ENCODE data around the gene PHYKPL. TPM values are rescaled to one million over a fixed set of nuclear protein-coding genes. Genes with fewer than 3 reads are reported as not detected.

Gene PHYKPL
- total RNA-seq, 2 donors from 2014 or later = 43.4 to 135 TPM

- intact Hi-C loops (cut with DNase I) = no loop called here
- Histone ChIP-seq H3K9me3 (no peaks in the 10 kb centered on the region), H3K4me1 (replicated peaks) (peaks cover 13% of the 10 kb centered on the region), H3K36me3 (peaks cover 25 to 32% of the 10 kb centered on the region in 2 donors), H3K27me3 (replicated peaks; ENCODE audit: insufficient read depth) (no peaks in the 10 kb centered on the region), H3K4me3 (no peak overlapping the region), H3K27ac (no peak overlapping the region)
- DNase-seq (ENCODE audit: low spot score) = no peak
- 82% methylated on average over 1 of the region's 1 CpG for WGBS
- TF ChIP-seq POLR2A (IDR thresholded peaks at IDR 0.05) = no peak
- TF ChIP-seq POLR2AphosphoS5 (IDR thresholded peaks at IDR 0.05) = no peak
- TF ChIP-seq, protein P1, sequence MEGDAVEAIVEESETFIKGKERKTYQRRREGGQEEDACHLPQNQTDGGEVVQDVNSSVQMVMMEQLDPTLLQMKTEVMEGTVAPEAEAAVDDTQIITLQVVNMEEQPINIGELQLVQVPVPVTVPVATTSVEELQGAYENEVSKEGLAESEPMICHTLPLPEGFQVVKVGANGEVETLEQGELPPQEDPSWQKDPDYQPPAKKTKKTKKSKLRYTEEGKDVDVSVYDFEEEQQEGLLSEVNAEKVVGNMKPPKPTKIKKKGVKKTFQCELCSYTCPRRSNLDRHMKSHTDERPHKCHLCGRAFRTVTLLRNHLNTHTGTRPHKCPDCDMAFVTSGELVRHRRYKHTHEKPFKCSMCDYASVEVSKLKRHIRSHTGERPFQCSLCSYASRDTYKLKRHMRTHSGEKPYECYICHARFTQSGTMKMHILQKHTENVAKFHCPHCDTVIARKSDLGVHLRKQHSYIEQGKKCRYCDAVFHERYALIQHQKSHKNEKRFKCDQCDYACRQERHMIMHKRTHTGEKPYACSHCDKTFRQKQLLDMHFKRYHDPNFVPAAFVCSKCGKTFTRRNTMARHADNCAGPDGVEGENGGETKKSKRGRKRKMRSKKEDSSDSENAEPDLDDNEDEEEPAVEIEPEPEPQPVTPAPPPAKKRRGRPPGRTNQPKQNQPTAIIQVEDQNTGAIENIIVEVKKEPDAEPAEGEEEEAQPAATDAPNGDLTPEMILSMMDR (IDR thresholded peaks at IDR 0.05) = no peak
Observed at GRCh38 chr5:178207917-178208280, 24.7 kb downstream of the PHYKPL start.

- Histone ChIP-seq H3K36me3 (peaks cover 25 to 32% of the 10 kb centered on the region in 2 donors), H3K4me3 (no peak overlapping the region), H3K4me1 (replicated peaks) (peaks cover 13% of the 10 kb centered on the region), H3K27ac (peak overlapping the region; percentile 48 to 88), H3K27me3 (replicated peaks; ENCODE audit: insufficient read depth) (no peaks in the 10 kb centered on the region), H3K9me3 (no peaks in the 10 kb centered on the region)
- peak; percentile 87 for TF ChIP-seq POLR2AphosphoS5 (IDR thresholded peaks at IDR 0.05)
- TF ChIP-seq, protein P1 (IDR thresholded peaks at IDR 0.05) = no peak
- TF ChIP-seq POLR2A (IDR thresholded peaks at IDR 0.05) = no peak
- peak; percentile 81 for DNase-seq (ENCODE audit: low spot score)
- intact Hi-C loops (cut with DNase I) = no loop called here
- 69% methylated on average over 5 of the region's 5 CpGs for WGBS
Observed at GRCh38 chr5:178207183-178207916, 25.3 kb downstream of the PHYKPL start.

DNA sequence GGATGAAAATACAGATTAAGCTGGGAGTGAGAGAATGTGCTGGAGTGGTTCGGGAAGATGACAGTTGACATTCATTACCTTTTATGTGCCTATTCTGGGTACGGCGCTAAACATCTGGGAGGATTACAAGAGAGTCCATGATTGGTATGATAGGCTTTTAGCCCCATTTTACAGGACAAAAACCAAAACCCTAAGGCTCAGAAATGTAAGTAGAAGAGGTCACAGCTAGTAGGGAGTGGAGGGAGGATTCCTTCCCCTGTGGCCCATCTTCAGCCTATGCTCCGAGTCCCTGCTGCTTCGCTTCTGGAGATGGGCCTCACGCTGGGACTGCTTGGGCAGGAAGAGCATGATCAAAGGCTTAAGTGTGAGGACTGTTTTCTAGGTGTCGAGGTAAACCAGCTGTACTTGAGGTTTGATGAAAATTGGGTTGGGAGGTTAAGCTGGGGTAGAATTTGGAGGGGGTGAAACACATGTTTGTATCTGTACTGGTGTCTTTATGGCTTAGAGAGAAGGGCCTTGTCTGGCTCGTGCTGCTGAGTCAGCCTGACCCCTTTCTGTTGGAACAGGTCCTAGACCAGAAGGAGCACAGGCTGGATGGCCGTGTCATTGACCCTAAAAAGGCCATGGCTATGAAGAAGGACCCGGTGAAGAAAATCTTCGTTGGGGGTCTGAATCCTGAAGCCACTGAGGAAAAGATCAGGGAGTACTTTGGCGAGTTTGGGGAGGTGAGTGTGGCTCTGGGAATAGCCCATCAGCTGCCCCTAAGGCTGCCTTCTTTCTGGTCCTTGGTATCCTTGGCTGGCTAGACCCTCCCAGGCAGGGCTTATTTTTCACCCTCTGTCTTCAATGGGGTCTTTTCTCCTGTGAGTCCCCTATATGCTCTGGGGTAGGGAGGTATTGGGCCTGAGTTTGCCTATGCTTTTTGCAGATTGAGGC is 26.2 kb downstream of the PHYKPL start:
- peaks cover 20 to 25% of the 10 kb centered on the region in 2 donors for H3K36me3 ChIP-seq
- intact Hi-C loops (cut with DNase I) = no loop called here
- peak overlapping the region; percentile 48 to 88 for H3K27ac ChIP-seq

DNA sequence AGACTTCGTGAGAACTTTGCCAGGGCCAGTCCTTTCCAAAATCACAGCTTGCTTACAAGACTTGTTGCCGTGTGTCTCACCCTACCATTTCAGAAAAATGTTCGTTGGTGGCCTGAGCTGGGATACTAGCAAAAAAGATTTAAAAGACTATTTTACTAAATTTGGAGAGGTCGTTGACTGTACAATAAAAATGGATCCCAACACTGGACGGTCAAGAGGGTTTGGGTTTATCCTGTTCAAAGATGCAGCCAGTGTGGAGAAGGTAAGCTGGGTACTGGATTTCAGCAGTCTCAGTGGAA is 26.9 kb downstream of the PHYKPL start:
- Histone ChIP-seq H3K27me3 (replicated peaks; ENCODE audit: insufficient read depth) (no peaks in the 10 kb centered on the region), H3K27ac (peak overlapping the region; percentile 75 to 88), H3K4me1 (replicated peaks) (peaks cover 13% of the 10 kb centered on the region), H3K4me3 (peak overlapping the region; percentile 90 to 95), H3K9me3 (no peaks in the 10 kb centered on the region), H3K36me3 (peaks cover 14 to 19% of the 10 kb centered on the region in 2 donors)
- no peak for DNase-seq (ENCODE audit: low spot score)
- no peak for TF ChIP-seq POLR2A (IDR thresholded peaks at IDR 0.05)
- TF ChIP-seq POLR2AphosphoS5 (IDR thresholded peaks at IDR 0.05) = no peak
- TF ChIP-seq, protein P1 (IDR thresholded peaks at IDR 0.05) = no peak
- WGBS = 3% methylated on average over 5 of the region's 5 CpGs
- intact Hi-C loops (cut with DNase I) = no loop called here

More for the DNA sequence above, 26.2 kb downstream of the PHYKPL start:
- Histone ChIP-seq H3K9me3 (no peaks in the 10 kb centered on the region), H3K27me3 (replicated peaks; ENCODE audit: insufficient read depth) (no peaks in the 10 kb centered on the region), H3K4me3 (peak overlapping the region; percentile 90 to 95), H3K4me1 (replicated peaks) (peaks cover 13% of the 10 kb centered on the region)
- DNase-seq (ENCODE audit: low spot score) = no peak
- WGBS = 41% methylated on average over 12 of the region's 12 CpGs
- TF ChIP-seq POLR2A (IDR thresholded peaks at IDR 0.05) (no peak), POLR2AphosphoS5 (IDR thresholded peaks at IDR 0.05) (no peak)
- TF ChIP-seq, protein P1 (IDR thresholded peaks at IDR 0.05) = no peak

All from prostate gland (tissue), 2 donors.